ENCODE results near the gene IKZF2.

- TF ChIP-seq CTCF (IDR thresholded peaks at IDR 0.05; ENCODE audit: low read length) (no peak), EZH2 (optimal IDR thresholded peaks at IDR 0.05; ENCODE audit: low read depth, low read length) (no peak)
These were observed 65.9 kb downstream of the IKZF2 start for GRCh38 chr2:213085538-213085937.

Measured in MM.1S (cell line).